GM10266 (cell line): ENCODE results near the gene GAGE13.
A peak's percentile ranks its signal among the peaks of the same experiment; 100 is the strongest.
"Not testable (repeated sequence)": the region's sequence is repeated elsewhere in the genome, so short reads cannot be mapped to it uniquely, and the experiment has no call there.

Source experiments
- DNase-seq: peaks from one replicate; pipeline ENCODE4 v3.0.0; 2012; ENCODE audit errors: extremely low spot score
- CTCF ChIP-seq: IDR thresholded peaks from 2 replicates; pipeline ENCODE4 v1.5.1; 2012; ENCODE audit warnings: mild to moderate bottlenecking, low read depth; ENCODE audit not compliant: control insufficient read depth, insufficient read depth; ENCODE audit errors: missing control alignments

Gene GAGE13, protein sequence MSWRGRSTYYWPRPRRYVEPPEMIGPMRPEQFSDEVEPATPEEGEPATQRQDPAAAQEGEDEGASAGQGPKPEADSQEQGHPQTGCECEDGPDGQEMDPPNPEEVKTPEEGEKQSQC

DNA sequence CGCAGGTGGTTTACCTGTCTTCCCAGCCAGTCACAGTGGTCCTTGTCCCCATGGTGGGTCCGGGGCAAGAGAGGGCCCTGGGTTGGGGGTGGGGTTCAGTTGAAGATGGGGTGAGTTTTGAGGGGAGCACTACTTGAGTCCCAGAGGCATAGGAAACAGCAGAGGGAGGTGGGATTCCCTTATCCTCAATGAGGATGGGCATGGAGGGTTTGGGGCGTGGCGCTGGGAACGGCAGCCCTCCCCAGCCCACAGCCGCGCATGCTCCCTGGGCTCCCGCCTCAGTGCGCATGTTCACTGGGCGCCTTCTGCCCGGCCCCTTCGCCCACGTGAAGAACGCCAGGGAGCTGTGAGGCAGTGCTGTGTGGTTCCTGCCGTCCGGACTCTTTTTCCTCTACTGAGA is at the start of gene GAGE13:
TSS of gene GAGE13 (plus strand) at position 301 of the 400 bp plus-strand sequence. CDS start 1,156 bp downstream, outside the sequence.
- DNase-seq: not testable (repeated sequence)

DNA sequence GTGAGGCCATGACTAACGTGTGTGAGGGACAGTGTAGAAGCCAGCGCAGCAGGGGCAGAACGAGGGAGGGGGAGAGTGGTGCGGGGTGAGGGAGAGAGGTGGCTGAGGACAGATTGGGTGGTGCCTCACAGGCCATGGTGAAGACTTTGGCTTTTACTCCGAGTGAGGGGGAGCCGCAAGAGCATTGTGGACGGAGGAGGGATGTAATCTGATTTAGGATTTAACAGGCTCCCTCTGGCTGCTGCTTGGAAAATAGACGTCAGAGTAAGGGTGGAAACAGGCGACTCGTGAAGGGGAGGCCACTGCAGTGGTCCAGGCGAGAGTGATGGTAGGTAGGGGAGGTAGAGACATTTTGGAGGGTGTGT is 48.8 kb upstream of the GAGE13 start:
- no peak for TF ChIP-seq CTCF
- no peak for DNase-seq

DNA sequence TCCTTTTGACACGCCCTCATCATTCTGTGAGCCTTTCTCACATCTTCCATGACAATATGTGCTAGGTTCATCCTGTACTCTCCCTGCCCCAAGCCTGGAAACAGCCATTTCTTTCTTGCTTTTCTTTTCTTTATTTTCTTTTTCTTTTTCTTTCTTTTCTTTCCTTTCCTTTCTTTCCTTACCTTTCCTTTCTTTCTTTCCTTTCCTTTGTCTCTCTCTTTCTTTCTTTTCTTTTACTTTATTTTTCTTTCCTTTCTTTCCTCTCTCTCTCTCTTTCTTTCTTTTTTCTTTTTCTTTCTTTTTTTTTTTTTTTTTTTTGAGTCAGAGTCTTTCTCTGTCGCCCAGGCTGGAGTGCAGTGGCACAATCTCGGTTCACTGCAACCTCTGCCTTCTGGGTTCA is 47.2 kb upstream of the GAGE13 start:
- TF ChIP-seq CTCF: no peak
- DNase-seq: no peak

DNA sequence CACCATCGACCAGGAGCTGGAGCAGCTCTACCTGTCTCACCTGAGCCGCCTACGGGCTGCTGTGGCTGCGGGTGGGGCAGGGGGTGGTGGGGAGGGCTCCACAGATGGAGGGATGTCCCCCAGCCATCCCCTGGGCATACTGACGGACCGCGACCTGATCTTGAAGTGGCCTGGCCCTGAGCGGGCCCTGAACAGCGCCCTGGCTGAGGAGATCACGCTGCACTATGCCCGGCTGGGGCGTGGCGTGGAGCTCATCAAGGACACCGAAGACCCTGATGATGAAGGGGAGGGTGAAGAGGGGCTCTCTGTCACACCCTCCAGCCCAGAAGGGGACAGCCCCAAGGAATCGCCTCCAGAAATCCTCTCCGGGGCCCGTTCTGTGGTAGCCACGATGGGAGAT is 45.2 kb upstream of the GAGE13 start:
- DNase-seq: no peak
- TF ChIP-seq CTCF: no peak

- no peak for DNase-seq
- no peak for TF ChIP-seq CTCF
These were observed 44.8 kb upstream of the GAGE13 start for GRCh38 chrX:49286581-49286980.

GRCh38 chrX:49287665-49288064 is 43.7 kb upstream of the GAGE13 start:
- no peak for DNase-seq
- TF ChIP-seq CTCF: no peak

GRCh38 chrX:49290215-49290614 is 41.2 kb upstream of the GAGE13 start:
- DNase-seq: no peak
- TF ChIP-seq CTCF: no peak

DNA sequence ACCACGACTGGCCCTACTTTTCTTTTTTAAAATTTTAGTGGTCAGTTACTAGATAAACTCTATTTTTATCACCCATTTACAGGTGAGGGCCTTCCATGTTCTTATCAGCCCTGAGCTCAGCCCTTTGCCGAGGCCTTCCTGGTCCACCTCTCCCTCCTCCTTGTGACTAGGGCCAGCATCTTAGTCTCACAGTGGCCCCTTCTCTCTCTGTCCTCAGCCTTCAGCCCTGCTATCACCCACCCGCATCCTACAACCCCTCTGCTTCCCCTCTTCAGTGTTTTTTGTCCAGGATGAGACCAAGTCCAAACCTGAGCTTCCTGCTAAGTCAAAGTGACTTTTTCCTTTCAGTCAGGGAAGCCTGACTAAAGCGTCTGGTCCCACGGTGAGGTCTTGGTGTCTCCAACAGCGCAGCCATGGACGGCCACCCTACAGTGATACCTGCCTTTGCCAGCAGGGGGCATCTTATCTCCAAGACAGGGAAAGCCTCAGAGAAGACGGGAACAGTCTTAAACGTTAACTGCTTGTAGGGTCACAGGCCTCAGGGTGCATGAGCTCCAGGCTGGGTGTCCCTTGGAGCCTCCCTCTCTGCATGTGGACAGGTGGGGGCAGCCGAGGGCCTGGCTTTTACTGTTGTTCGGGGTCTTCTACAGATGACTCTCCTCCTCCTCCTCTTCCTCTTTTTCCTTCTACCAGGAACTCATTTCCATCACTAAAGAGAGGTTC is 39.6 kb upstream of the GAGE13 start:
- DNase-seq: peak; percentile 39
- TF ChIP-seq CTCF: peak; percentile 68
